Suprapubic skin (tissue), 4 donors: ENCODE results near the gene IL19. TPM values are rescaled to one million over a fixed set of nuclear protein-coding genes. Genes with fewer than 3 reads are reported as not detected.

Experiments
- DNase-seq, 2 donors: peaks; one replicate each; pipeline ENCODE4 v3.0.0-alpha.2; 2019; ENCODE audit warnings: low spot score in 2 of 2
- H3K27ac ChIP-seq: fragments of 200-600 bp; sonication (generic); one replicate; pipeline ENCODE4 v1.5.1; 2019
- H3K27me3 ChIP-seq: fragments of 200-600 bp; sonication (generic); one replicate; pipeline ENCODE4 v1.5.1; 2019
- H3K36me3 ChIP-seq: fragments of 200-600 bp; sonication (generic); one replicate; pipeline ENCODE4 v1.5.1; 2019
- H3K4me1 ChIP-seq: fragments of 200-600 bp; sonication (generic); one replicate; pipeline ENCODE4 v1.5.1; 2019
- H3K4me3 ChIP-seq: fragments of 200-600 bp; sonication (generic); one replicate; pipeline ENCODE4 v1.5.1; 2019; ENCODE audit warnings: mild to moderate bottlenecking
- H3K9me3 ChIP-seq: fragments of 200-600 bp; sonication (generic); one replicate; pipeline ENCODE4 v1.5.1; 2019
- CTCF ChIP-seq, 2 donors: fragments of 200-600 bp in 1 of 2; fragments of 450-650 bp in 1 of 2; sonication (generic) in 1 of 2; IDR thresholded peaks; one replicate each; pipeline ENCODE4 v1.5.1; 2016 to 2019; ENCODE audit warnings: antibody characterized with exemption in 2 of 2, mild to moderate bottlenecking in 1 of 2, moderate library complexity in 1 of 2
- EP300 ChIP-seq: sonication (generic); formaldehyde crosslinking; IDR thresholded peaks from one replicate; pipeline ENCODE4 v1.6.1; 2017; ENCODE audit warnings: antibody characterized with exemption
- POLR2A ChIP-seq, 2 donors: fragments of 450-650 bp; IDR thresholded peaks; one replicate each; pipeline ENCODE4 v1.6.1; 2017; ENCODE audit warnings: antibody characterized with exemption in 2 of 2, mild to moderate bottlenecking in 2 of 2, moderate library complexity in 2 of 2
- POLR2AphosphoS5 ChIP-seq, 3 donors: sonication (generic); formaldehyde crosslinking; IDR thresholded peaks; one replicate each; pipeline ENCODE4 v1.6.1; 2017; ENCODE audit warnings: antibody characterized with exemption in 3 of 3
- WGBS: methylation state at CpG from one replicate; pipeline ENCODE4 v1.1.5; 2018; 5-methylcytosine and 5-hydroxymethylcytosine counted together
- total RNA-seq, 4 donors: library from RNA; depleted of rRNA; stranded (reverse); fragments of >200 nt; gene quantifications; one replicate each; pipeline ENCODE4 v1.1.0, GENCODE V29; 2016

Gene IL19
- total RNA-seq, 4 donors from 2014 or later, result not detected

- H3K4me3 ChIP-seq, result no peak overlapping the region
- TF ChIP-seq POLR2A (IDR thresholded peaks at IDR 0.05) (no peak), CTCF (IDR thresholded peaks at IDR 0.05) (no peak), EP300 (no peak), POLR2AphosphoS5 (IDR thresholded peaks at IDR 0.05) (no peak)
- no peaks in the 10 kb centered on the region for H3K9me3 ChIP-seq
- DNase-seq, result no peak
- 96% methylated on average over 2 of the region's 2 CpGs for WGBS
- no peak overlapping the region for H3K27ac ChIP-seq
- no peaks in the 10 kb centered on the region for H3K4me1 ChIP-seq
- no peaks in the 10 kb centered on the region for H3K36me3 ChIP-seq
- peaks cover 11% of the 10 kb centered on the region for H3K27me3 ChIP-seq
Observed at GRCh38 chr1:206752481-206752880, 18.1 kb upstream of the IL19 start.

- DNase-seq, result no peak
- H3K9me3 ChIP-seq, result no peaks in the 10 kb centered on the region
- no peaks in the 10 kb centered on the region for H3K36me3 ChIP-seq
- no peak overlapping the region for H3K27ac ChIP-seq
- no peaks in the 10 kb centered on the region for H3K4me1 ChIP-seq
- 89% methylated on average over 3 of the region's 3 CpGs for WGBS
- H3K4me3 ChIP-seq, result no peak overlapping the region
- H3K27me3 ChIP-seq, result peaks cover 11% of the 10 kb centered on the region
- TF ChIP-seq POLR2A (IDR thresholded peaks at IDR 0.05) (no peak), EP300 (no peak), POLR2AphosphoS5 (IDR thresholded peaks at IDR 0.05) (no peak)
Observed at GRCh38 chr1:206753141-206753540, 17.4 kb upstream of the IL19 start.

- Histone ChIP-seq H3K9me3 (no peaks in the 10 kb centered on the region), H3K4me3 (no peak overlapping the region), H3K27me3 (peaks cover 11% of the 10 kb centered on the region), H3K4me1 (no peaks in the 10 kb centered on the region), H3K27ac (no peak overlapping the region), H3K36me3 (no peaks in the 10 kb centered on the region)
- DNase-seq, result no peak
- 76% methylated on average over 1 of the region's 1 CpG for WGBS
- TF ChIP-seq EP300 (no peak), POLR2A (IDR thresholded peaks at IDR 0.05) (no peak), POLR2AphosphoS5 (IDR thresholded peaks at IDR 0.05) (no peak), CTCF (IDR thresholded peaks at IDR 0.05) (no peak)
Observed at GRCh38 chr1:206754011-206754410, 16.6 kb upstream of the IL19 start.

GRCh38 chr1:206757524-206758266 is 12.9 kb upstream of the IL19 start:
- Histone ChIP-seq H3K27me3 (peaks cover 1% of the 10 kb centered on the region), H3K4me3 (no peak overlapping the region), H3K9me3 (no peaks in the 10 kb centered on the region), H3K27ac (no peak overlapping the region), H3K4me1 (no peaks in the 10 kb centered on the region), H3K36me3 (no peaks in the 10 kb centered on the region)
- TF ChIP-seq POLR2AphosphoS5 (IDR thresholded peaks at IDR 0.05) (no peak), EP300 (no peak), POLR2A (IDR thresholded peaks at IDR 0.05) (no peak), CTCF (IDR thresholded peaks at IDR 0.05) (no peak)
- WGBS, result 81% methylated on average over 13 of the region's 13 CpGs
- DNase-seq, result no peak

- Histone ChIP-seq H3K9me3 (no peaks in the 10 kb centered on the region), H3K27me3 (peaks cover 4% of the 10 kb centered on the region), H3K4me3 (no peak overlapping the region), H3K4me1 (no peaks in the 10 kb centered on the region), H3K27ac (no peak overlapping the region), H3K36me3 (no peaks in the 10 kb centered on the region)
- DNase-seq, result no peak
- 61% methylated on average over 1 of the region's 1 CpG for WGBS
- no peak for TF ChIP-seq POLR2A (IDR thresholded peaks at IDR 0.05)
- TF ChIP-seq CTCF (IDR thresholded peaks at IDR 0.05), result no peak
- TF ChIP-seq POLR2AphosphoS5 (IDR thresholded peaks at IDR 0.05), result no peak
- no peak for TF ChIP-seq EP300
Observed at GRCh38 chr1:206760590-206760989, 10.0 kb upstream of the IL19 start.
